Measurements from ENCODE around the gene COLQ. TPM values are rescaled to one million over a fixed set of nuclear protein-coding genes. Genes with fewer than 3 reads are reported as not detected.
"Not testable (repeated sequence)": the region's sequence is repeated elsewhere in the genome, so short reads cannot be mapped to it uniquely, and the experiment has no call there.

COLQ gene
- total RNA-seq, 1 donor from 2014 or later, result 0.40 TPM

- DNase-seq (ENCODE audit: low read depth in 2 of 2), result no peak
Measured at GRCh38 chr3:15492847-15493360, 28.6 kb downstream of the COLQ start.

- DNase-seq (ENCODE audit: low read depth in 2 of 2), result no peak
Measured at GRCh38 chr3:15491143-15491542, 30.4 kb downstream of the COLQ start.

- no peak for DNase-seq (ENCODE audit: low read depth in 2 of 2)
Measured at GRCh38 chr3:15490158-15490557, 31.3 kb downstream of the COLQ start.

GRCh38 chr3:15488002-15488401 lies 33.5 kb downstream of the COLQ start:
- DNase-seq (ENCODE audit: low read depth in 2 of 2), result no peak

- no peak for DNase-seq (ENCODE audit: low read depth in 2 of 2)
Measured at GRCh38 chr3:15486979-15487378, 34.5 kb downstream of the COLQ start.

- DNase-seq (ENCODE audit: low read depth in 2 of 2), result no peak
Measured at GRCh38 chr3:15486020-15486419, 35.5 kb downstream of the COLQ start.

- not testable (repeated sequence) for DNase-seq (ENCODE audit: low read depth in 2 of 2)
Measured at GRCh38 chr3:15484551-15484950, 37.0 kb downstream of the COLQ start.

- DNase-seq (ENCODE audit: low read depth in 2 of 2), result no peak
Measured at GRCh38 chr3:15479400-15480224, 41.9 kb downstream of the COLQ start.

GRCh38 chr3:15478640-15478979 lies 42.9 kb downstream of the COLQ start:
- DNase-seq (ENCODE audit: low read depth in 2 of 2), result no peak

GRCh38 chr3:15477951-15478639 lies 43.4 kb downstream of the COLQ start:
- DNase-seq (ENCODE audit: low read depth in 2 of 2), result no peak

- no peak for DNase-seq (ENCODE audit: low read depth in 2 of 2)
Measured at GRCh38 chr3:15476378-15476777, 45.1 kb downstream of the COLQ start.

- no peak for DNase-seq (ENCODE audit: low read depth in 2 of 2)
Measured at GRCh38 chr3:15475161-15475560, 46.3 kb downstream of the COLQ start.

- no peak for DNase-seq (ENCODE audit: low read depth in 2 of 2)
Measured at GRCh38 chr3:15471861-15472260, 49.6 kb downstream of the COLQ start.

- no peak for DNase-seq (ENCODE audit: low read depth in 2 of 2)
Measured at GRCh38 chr3:15470849-15471248, 50.7 kb downstream of the COLQ start.

GRCh38 chr3:15470261-15470660 lies 51.2 kb downstream of the COLQ start:
- no peak for DNase-seq (ENCODE audit: low read depth in 2 of 2)

GRCh38 chr3:15467227-15468181 lies 54.0 kb downstream of the COLQ start:
- DNase-seq (ENCODE audit: low read depth in 2 of 2), result peak in 1 of 2 donors; percentile 12

- no peak for DNase-seq (ENCODE audit: low read depth in 2 of 2)
Measured at GRCh38 chr3:15465876-15466585, 55.5 kb downstream of the COLQ start.

GRCh38 chr3:15462451-15462850 lies 59.1 kb downstream of the COLQ start:
- DNase-seq (ENCODE audit: low read depth in 2 of 2), result no peak

GRCh38 chr3:15460891-15461531 lies 60.5 kb downstream of the COLQ start:
- no peak for DNase-seq (ENCODE audit: low read depth in 2 of 2)

GRCh38 chr3:15458212-15458780 lies 63.2 kb downstream of the COLQ start:
- DNase-seq (ENCODE audit: low read depth in 2 of 2), result no peak
